WERI-Rb-1 (cell line): ENCODE results near the gene SH3TC1.

ENCODE experiments used
- DNase-seq: peaks from one replicate; pipeline ENCODE4 v3.0.0-alpha.2; 2020
- H3K27ac ChIP-seq: fragments of 250-450 bp; sonication (Bioruptor Pico); 2 replicates; pipeline ENCODE4 v1.5.1; 2020; ENCODE audit warnings: mild to moderate bottlenecking, moderate library complexity
- H3K27me3 ChIP-seq: fragments of 250-450 bp; sonication (Bioruptor Pico); 2 replicates; pipeline ENCODE4 v1.5.1; 2021; ENCODE audit warnings: mild to moderate bottlenecking, low read depth, moderate library complexity; ENCODE audit not compliant: insufficient read depth, severe bottlenecking
- H3K36me3 ChIP-seq: fragments of 250-450 bp; sonication (Bioruptor Pico); 2 replicates; pipeline ENCODE4 v1.5.1; 2020; ENCODE audit warnings: mild to moderate bottlenecking, moderate library complexity
- H3K4me3 ChIP-seq: 2 replicates; pipeline ENCODE4 v1.5.1; 2011; ENCODE audit warnings: low read depth, mild to moderate bottlenecking, control low read depth, low read length
- H3K9me3 ChIP-seq: fragments of 250-450 bp; sonication (Bioruptor Pico); 2 replicates; pipeline ENCODE4 v1.5.1; 2021; ENCODE audit warnings: mild to moderate bottlenecking, moderate library complexity; ENCODE audit not compliant: severe bottlenecking
- CTCF ChIP-seq: IDR thresholded peaks from 2 replicates; pipeline ENCODE4 v1.5.1; 2011; ENCODE audit warnings: low read depth, mild to moderate bottlenecking, control low read depth, inconsistent platforms, low read length

SH3TC1 gene

GRCh38 chr4:8234715-8235114 lies 35.6 kb downstream of the SH3TC1 start:
- Histone ChIP-seq H3K27me3 (no peaks in the 10 kb centered on the region), H3K36me3 (peaks cover 3% of the 10 kb centered on the region; the same call in 1 of the 2 replicates), H3K4me3 (no peak overlapping the region), H3K9me3 (no peaks in the 10 kb centered on the region), H3K27ac (no peak overlapping the region)
- no peak for TF ChIP-seq CTCF
- no peak for DNase-seq

DNA sequence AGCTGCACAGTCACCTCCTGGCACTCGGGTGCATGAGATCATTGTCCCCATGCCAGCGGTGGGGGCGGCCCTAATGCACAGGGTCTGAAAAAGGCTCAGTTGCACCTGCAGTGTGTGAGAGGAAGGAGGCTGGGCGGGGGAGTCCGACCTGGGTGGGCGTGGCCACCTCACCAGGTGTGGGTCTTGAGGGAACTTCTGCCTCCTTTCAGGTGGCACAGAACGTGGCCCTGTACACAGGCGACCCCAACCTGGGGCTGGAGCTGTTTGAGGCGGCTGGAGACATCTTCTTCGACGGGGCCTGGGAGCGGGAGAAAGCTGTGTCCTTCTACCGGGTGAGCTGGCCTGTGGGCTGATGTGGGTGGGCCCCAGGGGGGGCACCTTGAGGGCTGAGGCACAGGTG lies 36.1 kb downstream of the SH3TC1 start:
- H3K27ac ChIP-seq: no peak overlapping the region
- TF ChIP-seq CTCF: no peak
- H3K9me3 ChIP-seq: no peaks in the 10 kb centered on the region
- H3K27me3 ChIP-seq: no peaks in the 10 kb centered on the region
- H3K4me3 ChIP-seq: no peak overlapping the region
- H3K36me3 ChIP-seq: peaks cover 3% of the 10 kb centered on the region; the same call in 1 of the 2 replicates
- no peak for DNase-seq

GRCh38 chr4:8235686-8236085 lies 36.6 kb downstream of the SH3TC1 start:
- H3K27ac ChIP-seq: no peak overlapping the region
- H3K4me3 ChIP-seq: no peak overlapping the region
- TF ChIP-seq CTCF: no peak
- H3K36me3 ChIP-seq: peaks cover 3% of the 10 kb centered on the region; the same call in 1 of the 2 replicates
- no peaks in the 10 kb centered on the region for H3K27me3 ChIP-seq
- DNase-seq: no peak
- no peaks in the 10 kb centered on the region for H3K9me3 ChIP-seq

GRCh38 chr4:8236106-8236919 lies 37.2 kb downstream of the SH3TC1 start:
- no peak overlapping the region for H3K4me3 ChIP-seq
- DNase-seq: no peak
- H3K36me3 ChIP-seq: peaks cover 3% of the 10 kb centered on the region; the same call in 1 of the 2 replicates
- no peaks in the 10 kb centered on the region for H3K9me3 ChIP-seq
- H3K27ac ChIP-seq: no peak overlapping the region
- H3K27me3 ChIP-seq: no peaks in the 10 kb centered on the region
- no peak for TF ChIP-seq CTCF

- Histone ChIP-seq H3K27me3 (no peaks in the 10 kb centered on the region), H3K4me3 (no peak overlapping the region), H3K9me3 (no peaks in the 10 kb centered on the region), H3K27ac (no peak overlapping the region), H3K36me3 (peaks cover 3% of the 10 kb centered on the region; the same call in 1 of the 2 replicates)
- no peak for DNase-seq
- TF ChIP-seq CTCF: no peak
These were observed 37.8 kb downstream of the SH3TC1 start for GRCh38 chr4:8236920-8237195.
